GM19238 (cell line): ENCODE results near the gene AKAP11.
"Not testable (repeated sequence)": the region's sequence is repeated elsewhere in the genome, so short reads cannot be mapped to it uniquely, and the experiment has no call there.

Experiments
- DNase-seq: peaks from one replicate; pipeline ENCODE4 v3.0.0; 2011; ENCODE audit warnings: low spot score; ENCODE audit not compliant: insufficient read length

AKAP11 gene, protein sequence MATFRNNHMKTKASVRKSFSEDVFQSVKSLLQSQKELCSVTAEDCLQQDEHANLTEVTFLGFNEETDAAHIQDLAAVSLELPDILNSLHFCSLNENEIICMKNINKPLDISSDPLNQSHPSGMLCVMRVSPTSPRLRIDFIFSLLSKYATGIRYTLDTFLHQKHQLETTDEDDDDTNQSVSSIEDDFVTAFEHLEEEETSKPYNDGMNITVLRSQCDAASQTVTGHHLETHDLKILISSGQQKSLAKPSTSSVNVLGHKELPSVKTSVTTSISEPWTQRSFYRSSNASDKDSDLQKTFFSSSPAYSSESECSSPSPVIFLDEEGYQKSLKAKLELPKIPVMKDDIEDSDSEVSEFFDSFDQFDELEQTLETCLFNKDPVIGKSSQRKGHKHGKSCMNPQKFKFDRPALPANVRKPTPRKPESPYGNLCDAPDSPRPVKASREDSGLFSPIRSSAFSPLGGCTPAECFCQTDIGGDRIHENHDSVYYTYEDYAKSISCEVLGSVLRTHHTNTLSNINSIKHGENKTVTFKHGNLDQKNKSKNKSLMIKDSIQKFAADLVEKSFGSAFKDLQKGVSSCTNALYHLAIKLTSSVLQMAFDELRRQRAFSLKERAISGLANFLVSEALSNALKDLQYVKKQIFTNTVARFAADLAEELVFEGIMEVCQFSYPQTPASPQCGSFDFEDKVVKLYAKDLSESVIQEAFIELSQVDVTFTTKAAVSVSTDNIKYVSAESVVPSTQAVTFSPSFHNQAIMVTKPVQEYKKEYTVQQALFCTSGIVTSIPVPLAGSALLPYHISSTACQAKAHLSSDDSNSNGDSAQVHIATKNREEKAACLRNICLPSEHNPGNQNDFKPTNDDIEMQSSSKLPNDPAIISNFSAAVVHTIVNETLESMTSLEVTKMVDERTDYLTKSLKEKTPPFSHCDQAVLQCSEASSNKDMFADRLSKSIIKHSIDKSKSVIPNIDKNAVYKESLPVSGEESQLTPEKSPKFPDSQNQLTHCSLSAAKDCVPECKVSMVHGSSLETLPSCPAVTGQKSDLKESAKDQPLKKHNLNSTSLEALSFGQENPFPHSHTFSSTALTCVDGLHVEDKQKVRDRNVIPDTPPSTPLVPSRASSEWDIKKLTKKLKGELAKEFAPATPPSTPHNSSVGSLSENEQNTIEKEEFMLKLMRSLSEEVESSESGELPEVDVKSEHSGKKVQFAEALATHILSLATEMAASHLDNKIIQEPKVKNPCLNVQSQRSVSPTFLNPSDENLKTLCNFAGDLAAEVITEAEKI (N-terminal part only)

DNA sequence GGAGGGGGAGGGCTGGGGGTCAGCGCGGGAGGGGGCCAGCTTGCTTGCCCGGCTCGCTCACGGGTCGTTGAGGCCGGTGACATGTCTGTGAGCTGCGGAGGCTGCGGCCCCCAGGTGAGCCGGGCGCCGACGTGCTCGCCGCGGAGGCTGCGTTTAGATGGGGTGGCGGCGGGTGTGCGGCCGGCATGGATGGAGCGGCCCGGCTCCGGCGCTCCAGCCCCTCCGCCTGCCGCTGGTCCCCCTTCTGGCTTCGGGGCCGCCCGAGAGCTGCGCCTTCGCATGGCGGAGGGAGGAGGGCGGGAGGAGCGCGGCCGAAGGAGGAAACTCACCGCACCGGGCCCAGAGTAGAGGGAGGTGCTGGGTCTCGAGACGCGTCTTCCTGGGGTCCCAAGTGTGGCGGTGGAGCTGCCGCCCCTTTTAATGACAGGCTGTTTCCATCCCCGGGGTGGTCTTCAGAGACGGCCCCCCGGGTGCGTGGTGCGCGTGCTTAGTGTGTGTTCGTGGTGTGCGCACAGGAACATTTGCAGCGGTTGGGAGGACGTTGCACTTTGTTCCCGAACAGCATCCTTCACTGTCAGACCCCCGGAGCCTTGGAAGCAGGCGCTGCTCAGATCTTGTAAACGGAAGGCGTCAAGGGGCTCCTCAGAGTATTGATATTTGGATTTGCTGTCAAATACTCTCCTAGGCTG, at the start of gene AKAP11:
Gene AKAP11, plus strand, starts transcription at position 38 of the 689 bp plus-strand sequence. CDS start 14,197 bp downstream, outside the sequence.
- peak; percentile 20 for DNase-seq

DNA sequence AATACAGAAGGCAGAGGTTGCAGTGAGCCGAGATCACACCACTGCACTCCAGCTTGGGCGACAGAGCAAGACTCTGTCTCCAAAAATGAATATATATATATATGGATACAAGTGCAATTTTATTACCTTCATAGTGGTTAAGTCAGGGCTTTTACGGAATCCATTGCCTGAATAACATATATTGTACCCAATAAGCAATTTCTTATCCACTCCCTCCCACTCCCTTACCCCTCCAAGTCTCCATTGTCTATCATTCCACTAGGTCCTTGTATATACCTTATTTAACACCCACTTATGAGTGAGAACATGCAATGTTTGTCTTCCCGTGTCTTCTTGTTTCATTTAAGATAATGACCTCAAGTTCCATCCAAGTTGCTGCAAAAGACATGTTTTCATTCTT, 48.3 kb upstream of the AKAP11 start:
- DNase-seq, result no peak

DNA sequence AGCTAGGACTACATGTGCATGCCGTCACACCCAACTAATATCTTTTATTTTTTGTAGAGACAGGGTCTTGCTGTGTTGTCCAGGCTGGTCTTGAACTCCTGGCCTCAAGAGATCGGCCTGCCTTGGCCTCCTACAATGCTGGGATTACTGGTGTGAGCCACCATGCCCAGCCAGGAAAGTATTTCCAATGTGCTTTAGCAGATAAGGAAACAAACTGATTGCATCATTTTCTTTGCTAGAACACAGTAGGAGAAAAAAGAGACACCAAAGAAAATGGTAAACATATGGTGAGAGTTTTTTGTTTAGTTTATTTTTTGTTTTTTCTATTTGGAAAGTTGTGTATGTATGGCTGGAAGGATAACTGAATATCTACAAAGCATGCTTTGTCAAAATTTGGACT, 46.9 kb upstream of the AKAP11 start:
- DNase-seq, result no peak

DNA sequence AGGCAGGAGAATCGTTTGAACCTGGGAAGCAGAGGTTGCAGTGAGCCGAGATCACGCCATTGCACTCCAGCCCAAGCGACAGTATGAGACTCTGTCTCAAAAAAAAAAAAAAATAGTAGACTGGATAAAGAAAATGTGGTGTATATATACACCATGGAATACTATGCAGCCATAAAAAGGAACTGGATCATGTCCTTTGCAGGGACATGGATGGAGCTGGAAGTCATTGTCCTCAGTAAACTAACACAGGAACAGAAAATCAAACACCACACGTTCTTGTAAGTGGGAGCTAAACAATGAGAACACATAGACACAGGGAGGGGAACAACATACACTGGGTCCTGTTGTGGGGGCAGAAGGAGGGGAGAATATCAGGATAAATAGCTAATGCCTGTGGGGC, 45.2 kb upstream of the AKAP11 start:
- not testable (repeated sequence) for DNase-seq

DNA sequence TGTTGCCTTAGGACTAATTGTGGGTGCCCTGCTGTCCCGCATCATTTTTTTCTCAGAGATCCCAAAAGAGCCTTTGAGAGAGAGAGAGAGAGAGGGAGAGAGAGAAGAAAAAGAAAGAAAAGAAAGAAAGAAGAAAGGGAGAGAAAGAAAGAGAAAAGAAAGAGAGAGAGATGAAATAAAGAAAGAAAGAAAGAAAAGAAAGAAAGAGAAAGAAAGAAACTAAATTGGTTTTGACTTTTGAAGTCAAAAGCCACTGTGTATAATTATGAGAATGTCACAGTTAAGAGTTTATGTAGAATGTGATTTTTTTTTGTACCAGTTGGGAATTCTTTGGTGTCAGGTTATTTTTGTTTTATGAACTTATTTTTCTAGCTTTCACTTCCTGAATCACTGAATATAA, 43.4 kb upstream of the AKAP11 start:
- DNase-seq, result no peak

DNA sequence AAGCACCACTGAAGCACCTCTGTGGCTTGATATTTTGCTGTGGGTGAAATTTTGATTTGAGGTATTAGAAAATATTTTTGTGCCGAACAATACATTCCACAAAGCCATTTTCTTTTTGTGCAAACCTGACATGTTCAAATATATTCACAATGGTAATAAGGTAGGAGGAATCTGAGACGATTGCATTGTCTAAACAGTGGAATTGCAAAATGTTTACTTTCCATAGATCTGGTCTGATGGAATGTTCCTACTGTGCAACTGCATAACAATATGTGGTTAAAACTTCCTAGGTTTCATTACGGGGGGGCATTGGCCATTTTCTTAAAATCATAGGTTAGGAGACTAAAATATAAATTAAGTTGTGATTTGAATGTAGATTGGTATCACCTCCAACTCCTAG, 42.7 kb upstream of the AKAP11 start:
- no peak for DNase-seq

DNA sequence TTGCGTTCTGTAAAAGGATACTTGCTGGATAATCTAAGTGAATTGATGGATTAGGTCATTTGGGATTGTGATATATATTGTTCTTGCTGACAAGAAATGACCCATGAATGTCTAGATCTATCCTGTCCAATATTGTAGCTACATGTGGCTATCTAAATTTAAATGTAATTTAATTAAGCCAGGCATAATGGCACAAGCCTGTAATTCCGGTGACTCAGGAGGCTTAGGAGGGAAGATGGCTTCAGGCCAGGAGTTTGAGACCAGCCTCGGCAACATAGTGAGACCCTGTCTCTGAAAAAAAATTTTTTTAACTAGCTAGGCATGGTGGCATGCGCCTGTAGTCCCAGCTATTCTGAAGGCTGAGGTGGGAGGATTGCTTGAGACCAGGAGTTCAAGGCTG, 39.3 kb upstream of the AKAP11 start:
- DNase-seq, result no peak

DNA sequence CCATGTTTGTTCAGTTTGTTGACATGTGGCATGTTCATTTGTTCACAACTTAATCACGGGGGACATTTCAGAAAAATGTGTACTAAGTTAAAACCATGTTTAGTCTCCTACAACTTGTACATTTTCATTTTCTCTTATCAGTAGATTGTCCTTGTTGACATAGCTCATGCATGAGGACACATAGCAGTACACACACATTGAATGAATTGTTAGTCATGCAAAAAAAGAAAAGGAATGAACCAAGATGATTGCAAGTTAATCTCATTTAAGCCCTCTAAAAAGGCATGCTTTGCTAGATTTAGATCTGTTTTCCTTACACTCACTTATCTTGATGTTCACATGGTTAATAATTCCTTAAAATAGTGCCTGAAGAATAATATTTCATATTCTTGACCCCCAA, 38.2 kb upstream of the AKAP11 start:
- no peak for DNase-seq

DNA sequence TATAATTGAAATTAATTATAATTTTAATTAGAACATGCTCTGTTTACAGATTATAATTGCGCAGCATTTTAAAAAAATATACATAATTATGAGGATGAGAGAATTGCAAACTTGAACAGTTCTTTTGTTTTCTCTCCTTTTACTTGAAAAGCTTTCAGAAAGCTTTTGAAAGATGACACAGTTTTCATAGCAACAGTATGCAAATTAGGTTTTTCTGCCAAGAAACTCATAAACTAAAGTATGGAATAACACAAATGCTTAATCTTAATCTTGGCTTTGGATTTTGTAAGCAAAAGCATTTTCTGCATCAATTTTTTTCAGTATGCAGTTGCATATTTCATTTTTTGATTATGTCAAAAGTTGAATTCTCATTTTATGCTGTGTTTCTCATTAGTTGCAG, 32.8 kb upstream of the AKAP11 start:
- no peak for DNase-seq

DNA sequence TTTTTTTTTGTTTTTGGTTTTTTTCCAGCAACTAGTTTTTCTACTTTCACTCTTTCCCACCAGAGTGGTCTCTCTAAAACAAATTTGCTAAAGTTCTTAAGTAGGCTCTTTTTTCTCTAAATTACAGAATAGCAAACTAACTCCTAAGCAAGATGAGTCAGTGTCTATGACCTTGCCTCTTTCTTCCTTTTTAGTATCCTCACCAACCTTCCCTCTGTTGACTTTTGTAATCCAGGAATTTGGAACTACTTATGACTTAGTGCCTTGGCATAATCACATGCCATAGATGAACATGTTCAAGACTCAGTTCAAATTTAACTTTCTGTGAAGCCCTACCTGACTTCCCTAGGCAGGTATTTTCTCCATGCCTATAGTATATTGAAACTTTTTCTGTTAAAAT, 32.3 kb upstream of the AKAP11 start:
- no peak for DNase-seq

DNA sequence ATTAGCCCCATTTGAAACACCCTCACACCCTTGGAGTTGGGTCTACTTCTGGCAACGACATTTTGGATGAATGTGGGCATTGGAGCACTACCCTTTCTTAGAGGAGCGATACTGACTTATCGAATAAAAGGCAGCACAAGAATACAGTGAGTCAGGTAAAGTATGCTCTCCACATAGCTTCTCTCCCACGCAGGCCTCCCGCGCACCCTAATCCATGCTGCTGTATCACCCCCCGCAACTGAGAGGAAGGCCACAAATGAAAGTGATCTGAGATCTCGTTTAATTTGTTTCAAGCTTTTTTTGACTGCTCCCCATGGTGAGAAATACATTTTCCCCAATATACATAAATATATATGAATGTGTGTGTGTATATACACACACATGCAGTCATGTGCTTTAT, 25.4 kb upstream of the AKAP11 start:
- DNase-seq, result no peak

DNA sequence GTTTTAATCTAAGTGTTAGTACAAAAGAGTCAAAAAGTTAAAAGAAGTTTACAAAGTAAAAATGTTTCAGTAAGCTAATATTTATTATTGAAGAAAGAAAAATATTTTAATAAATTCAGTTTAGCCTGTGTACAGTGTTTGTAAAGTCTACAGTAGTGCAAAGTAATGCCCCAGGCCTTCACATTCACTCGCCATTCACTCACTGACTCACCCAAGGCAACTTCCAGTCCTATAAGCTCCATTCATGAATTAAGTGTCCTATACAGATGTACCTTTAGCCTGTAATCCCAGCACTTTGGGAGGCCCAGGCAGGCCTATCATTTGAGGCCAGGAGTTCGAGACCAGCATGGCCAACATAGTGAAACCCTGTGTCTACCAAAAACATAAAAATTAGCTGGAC, 24.1 kb upstream of the AKAP11 start:
- no peak for DNase-seq

DNA sequence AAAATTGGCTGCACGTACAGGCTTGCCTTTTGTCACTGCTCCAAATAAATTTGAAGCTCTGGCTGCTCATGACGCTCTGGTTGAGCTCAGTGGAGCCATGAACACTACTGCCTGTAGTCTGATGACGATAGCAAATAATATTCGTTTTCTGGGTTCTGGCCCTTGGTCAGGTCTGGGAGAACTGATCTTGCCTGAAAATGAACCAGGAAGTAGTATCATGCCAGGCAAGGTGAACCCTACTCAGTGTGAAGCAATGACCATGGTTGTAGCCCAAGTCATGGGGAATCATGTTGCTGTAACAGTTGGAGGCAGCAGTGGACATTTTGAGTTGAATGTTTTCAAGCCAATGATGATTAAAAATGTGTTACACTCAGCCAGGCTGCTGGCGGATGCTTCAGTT, 16.1 kb upstream of the AKAP11 start:
- DNase-seq, result no peak

DNA sequence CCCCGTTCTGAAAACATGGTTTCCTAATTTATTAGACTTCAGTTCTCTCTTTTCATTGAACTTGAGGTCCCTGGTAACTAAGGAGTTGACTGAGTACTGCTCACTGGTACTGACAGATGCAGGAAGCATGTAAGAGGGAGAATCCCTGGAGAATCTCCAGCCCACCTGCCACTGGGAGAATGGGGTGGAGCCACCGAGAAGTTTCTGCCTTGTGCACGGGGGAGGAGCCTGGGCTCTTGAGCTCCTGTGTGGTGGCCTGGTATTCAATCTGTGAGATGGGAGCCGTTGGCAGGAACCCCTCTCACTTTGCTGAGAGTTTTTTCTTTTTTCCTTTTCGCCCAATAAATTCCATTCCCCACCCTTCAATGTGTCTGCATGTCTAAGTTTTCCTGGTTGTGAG, 13.2 kb upstream of the AKAP11 start:
- DNase-seq, result no peak

DNA sequence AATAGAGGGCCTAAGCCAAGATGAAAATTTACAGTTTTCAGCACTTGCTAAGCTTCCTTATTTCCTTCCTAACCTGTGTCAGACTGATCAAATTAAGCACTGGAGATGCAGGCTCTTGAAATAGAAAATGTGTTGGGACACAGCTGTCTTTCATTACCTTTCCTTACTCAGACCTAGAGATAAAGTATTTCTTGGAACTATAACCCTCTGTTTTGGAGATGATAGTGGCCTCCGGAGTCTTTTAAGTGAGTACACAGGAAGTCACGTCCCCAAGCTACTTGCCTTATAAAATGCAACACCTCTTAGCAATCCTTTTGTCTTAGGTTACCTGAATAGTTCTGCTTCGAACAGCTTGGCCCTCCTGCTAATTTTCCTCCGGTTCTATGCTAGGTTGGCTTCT, 12.4 kb upstream of the AKAP11 start:
- no peak for DNase-seq

DNA sequence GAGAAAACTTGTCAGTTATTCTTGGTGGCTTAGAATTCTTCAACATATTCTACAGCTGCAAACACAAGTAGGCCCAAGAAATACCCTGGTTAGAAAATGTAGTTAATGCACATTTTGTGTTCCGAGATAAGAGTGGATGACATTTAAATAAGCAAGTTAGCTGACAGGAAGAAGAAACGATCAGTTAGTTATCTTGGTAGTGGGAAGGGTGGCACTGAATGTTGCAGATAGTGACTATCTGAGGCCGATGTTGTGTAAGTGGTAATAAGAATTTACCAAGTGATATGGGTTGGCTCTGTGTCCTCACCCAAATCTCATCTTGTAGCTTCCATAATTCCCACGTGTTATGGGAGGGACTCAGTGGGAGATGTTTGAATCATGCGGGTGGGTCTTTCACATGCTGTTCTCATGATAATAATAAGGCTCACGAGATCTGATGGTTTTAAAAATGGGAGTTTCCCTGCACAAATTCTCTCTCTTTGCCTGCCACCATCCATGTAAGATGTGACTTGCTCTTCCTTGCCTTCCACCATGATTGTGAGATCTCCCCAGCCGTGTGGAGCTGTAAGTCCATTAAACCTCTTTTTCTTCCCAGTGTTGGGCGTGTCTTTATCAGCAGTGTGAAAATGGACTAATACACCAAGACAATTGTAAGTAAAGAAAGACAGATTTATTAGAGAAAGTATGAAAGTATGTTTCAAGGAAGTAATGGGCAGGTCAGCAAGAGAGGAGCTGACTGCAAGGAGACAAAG, 10.9 kb upstream of the AKAP11 start:
- DNase-seq, result no peak

DNA sequence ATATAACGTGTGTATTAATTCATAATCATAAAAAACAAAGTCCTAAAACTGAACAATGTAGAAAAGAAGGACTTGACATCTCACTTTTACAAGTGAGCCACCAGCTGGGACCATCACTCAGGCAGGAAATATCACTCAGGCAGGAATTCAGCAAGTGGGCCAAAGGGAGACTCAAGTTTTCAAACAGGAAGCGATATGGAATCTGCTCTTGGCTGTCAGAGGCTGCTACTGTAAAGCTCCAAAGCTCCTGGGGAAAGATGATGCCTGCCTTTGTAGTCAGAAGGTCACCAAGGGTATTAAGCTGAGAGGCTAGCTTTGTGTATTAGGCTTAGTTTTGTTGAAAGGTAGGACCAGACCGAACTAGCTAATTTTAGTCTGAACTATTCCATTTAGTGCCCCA, 5.5 kb upstream of the AKAP11 start:
- no peak for DNase-seq

DNA sequence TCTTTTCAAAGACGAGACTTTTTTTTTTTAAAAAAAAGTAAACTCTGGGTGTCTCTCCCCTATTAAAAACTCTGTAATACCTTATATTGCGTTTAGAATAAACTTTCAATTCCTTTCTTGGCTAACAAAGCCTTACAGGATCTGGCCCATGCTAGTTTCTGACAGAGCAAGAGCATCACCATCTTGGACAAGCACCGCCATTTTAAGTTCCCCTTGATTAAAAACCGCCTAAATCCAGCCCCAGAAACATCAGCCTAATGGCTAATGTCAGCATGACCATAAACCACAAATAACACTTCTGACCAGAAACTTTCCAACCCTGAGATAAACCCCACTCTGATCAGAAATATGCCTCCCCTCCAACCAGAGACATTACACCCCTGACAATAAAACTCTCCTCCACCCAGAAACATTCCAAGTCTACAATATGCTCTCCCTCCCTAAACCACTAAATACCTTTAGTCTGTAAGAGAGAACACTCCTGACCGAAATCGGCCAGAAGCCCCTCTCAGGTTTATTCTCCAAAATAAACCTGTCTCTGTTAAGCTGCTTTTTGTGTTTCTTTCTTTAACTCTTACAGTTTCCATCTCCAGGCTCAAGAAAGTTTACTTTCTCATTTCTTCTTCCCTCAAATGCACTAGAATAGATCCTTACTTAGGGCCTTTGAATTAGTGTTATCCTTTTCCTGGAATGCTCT, 1.6 kb upstream of the AKAP11 start:
- DNase-seq, result no peak

DNA sequence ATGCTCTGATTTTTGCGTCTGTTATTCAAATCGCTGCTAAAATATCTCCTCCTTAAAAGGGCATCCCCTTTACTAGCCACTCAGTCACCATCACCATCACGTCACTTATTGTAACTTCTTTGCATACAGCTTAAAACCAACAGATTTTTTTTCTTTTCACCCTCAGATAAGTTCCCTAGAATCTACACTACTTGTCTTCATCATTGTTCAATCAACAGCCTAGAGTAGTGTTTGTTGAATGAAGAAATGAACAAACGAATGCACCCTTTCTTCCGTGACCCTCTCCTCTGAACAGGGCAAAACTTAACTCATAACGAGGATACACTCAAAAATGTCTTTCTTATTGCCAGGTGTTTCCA, 1.1 kb upstream of the AKAP11 start:
- no peak for DNase-seq
